GM23338 (cell line): ENCODE data around the gene ZNF514.

Source experiments
- CREB1 ChIP-seq: fragments of 250-450 bp; sonication (Bioruptor Pico); IDR thresholded peaks from 2 replicates; pipeline ENCODE4 v1.5.0; 2020; ENCODE audit warnings: low read depth, mild to moderate bottlenecking, moderate library complexity
- EZH2 ChIP-seq: fragments of 200-600 bp; sonication (generic); IDR thresholded peaks from one replicate; pipeline ENCODE4 v1.8.0; 2017; ENCODE audit warnings: antibody characterized with exemption, mild to moderate bottlenecking, low read depth; ENCODE audit not compliant: unreplicated experiment
- EZH2phosphoT487 ChIP-seq: fragments of 200-600 bp; sonication (generic); IDR thresholded peaks from one replicate; pipeline ENCODE4 v1.8.1; 2018; ENCODE audit warnings: antibody characterized with exemption; ENCODE audit not compliant: unreplicated experiment
- JUNB ChIP-seq: IDR thresholded peaks from one replicate; pipeline ENCODE4 v1.6.1; 2016; ENCODE audit warnings: antibody characterized with exemption; ENCODE audit not compliant: unreplicated experiment
- NANOG ChIP-seq: IDR thresholded peaks from 2 replicates; pipeline ENCODE4 v1.6.1; 2016; ENCODE audit warnings: antibody characterized with exemption, borderline replicate concordance
- POLR2AphosphoS5 ChIP-seq: IDR thresholded peaks from 2 replicates; pipeline ENCODE4 v1.6.1; 2016; ENCODE audit warnings: antibody characterized with exemption, low read depth
- STAT1 ChIP-seq: IDR thresholded peaks from one replicate; pipeline ENCODE4 v1.6.1; 2016; ENCODE audit warnings: antibody characterized with exemption; ENCODE audit not compliant: unreplicated experiment
- ZNF114 ChIP-seq: fragments of 250-450 bp; sonication (Bioruptor Pico); IDR thresholded peaks from 2 replicates; pipeline ENCODE4 v1.5.0; 2020; ENCODE audit warnings: mild to moderate bottlenecking, moderate library complexity
- TF ChIP-seq, protein P1 (sequence below): IDR thresholded peaks from one replicate; pipeline ENCODE4 v1.6.1; 2018; ENCODE audit warnings: antibody characterized with exemption; ENCODE audit not compliant: unreplicated experiment
- TF ChIP-seq, protein P2 (sequence below), 2 experiments: fragments of 200-600 bp in 1 of 2; sonication (generic) in 1 of 2; conservative IDR thresholded peaks; 2 replicates each; pipeline versions ENCODE4 v1.5.1 to v1.6.1; 2016 to 2017; ENCODE audit warnings: antibody characterized with exemption in 2 of 2, low read depth in 2 of 2, mild to moderate bottlenecking in 2 of 2, moderate library complexity in 1 of 2
- TF ChIP-seq, protein P3 (sequence below): IDR thresholded peaks from 2 replicates; pipeline ENCODE4 v1.6.1; 2016; ENCODE audit warnings: antibody characterized with exemption

DNA sequence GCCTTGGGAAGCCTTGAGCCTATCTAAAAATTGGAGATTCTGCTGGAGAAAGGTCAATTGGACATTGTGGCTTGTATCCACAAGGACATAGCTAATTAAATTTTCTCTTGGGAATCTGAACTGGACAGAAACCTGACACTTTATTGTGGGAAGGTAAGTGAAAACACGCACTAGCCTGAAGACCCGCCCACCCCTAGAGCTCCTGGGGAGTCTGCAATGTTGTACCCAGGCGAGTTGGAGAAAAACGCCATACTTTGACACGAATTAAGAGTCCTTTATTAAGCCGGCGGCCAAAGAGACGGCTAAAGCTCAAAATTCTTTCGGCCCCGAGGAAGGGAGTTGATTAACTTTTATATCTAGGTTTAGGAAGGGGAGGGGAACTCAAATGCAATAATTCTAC lies 46.4 kb upstream of the ZNF514 start:
- TF ChIP-seq, protein P1, sequence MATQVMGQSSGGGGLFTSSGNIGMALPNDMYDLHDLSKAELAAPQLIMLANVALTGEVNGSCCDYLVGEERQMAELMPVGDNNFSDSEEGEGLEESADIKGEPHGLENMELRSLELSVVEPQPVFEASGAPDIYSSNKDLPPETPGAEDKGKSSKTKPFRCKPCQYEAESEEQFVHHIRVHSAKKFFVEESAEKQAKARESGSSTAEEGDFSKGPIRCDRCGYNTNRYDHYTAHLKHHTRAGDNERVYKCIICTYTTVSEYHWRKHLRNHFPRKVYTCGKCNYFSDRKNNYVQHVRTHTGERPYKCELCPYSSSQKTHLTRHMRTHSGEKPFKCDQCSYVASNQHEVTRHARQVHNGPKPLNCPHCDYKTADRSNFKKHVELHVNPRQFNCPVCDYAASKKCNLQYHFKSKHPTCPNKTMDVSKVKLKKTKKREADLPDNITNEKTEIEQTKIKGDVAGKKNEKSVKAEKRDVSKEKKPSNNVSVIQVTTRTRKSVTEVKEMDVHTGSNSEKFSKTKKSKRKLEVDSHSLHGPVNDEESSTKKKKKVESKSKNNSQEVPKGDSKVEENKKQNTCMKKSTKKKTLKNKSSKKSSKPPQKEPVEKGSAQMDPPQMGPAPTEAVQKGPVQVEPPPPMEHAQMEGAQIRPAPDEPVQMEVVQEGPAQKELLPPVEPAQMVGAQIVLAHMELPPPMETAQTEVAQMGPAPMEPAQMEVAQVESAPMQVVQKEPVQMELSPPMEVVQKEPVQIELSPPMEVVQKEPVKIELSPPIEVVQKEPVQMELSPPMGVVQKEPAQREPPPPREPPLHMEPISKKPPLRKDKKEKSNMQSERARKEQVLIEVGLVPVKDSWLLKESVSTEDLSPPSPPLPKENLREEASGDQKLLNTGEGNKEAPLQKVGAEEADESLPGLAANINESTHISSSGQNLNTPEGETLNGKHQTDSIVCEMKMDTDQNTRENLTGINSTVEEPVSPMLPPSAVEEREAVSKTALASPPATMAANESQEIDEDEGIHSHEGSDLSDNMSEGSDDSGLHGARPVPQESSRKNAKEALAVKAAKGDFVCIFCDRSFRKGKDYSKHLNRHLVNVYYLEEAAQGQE = no peak
- no peak for TF ChIP-seq EZH2
- TF ChIP-seq, protein P2, sequence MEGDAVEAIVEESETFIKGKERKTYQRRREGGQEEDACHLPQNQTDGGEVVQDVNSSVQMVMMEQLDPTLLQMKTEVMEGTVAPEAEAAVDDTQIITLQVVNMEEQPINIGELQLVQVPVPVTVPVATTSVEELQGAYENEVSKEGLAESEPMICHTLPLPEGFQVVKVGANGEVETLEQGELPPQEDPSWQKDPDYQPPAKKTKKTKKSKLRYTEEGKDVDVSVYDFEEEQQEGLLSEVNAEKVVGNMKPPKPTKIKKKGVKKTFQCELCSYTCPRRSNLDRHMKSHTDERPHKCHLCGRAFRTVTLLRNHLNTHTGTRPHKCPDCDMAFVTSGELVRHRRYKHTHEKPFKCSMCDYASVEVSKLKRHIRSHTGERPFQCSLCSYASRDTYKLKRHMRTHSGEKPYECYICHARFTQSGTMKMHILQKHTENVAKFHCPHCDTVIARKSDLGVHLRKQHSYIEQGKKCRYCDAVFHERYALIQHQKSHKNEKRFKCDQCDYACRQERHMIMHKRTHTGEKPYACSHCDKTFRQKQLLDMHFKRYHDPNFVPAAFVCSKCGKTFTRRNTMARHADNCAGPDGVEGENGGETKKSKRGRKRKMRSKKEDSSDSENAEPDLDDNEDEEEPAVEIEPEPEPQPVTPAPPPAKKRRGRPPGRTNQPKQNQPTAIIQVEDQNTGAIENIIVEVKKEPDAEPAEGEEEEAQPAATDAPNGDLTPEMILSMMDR (conservative IDR thresholded peaks at IDR 0.05; ENCODE audit: low read depth in 2 of 2) = no peak
- no peak for TF ChIP-seq EZH2phosphoT487
- no peak for TF ChIP-seq POLR2AphosphoS5
- no peak for TF ChIP-seq ZNF114
- no peak for TF ChIP-seq NANOG
- TF ChIP-seq CREB1 (CRISPR knock-in tag) = no peak
- no peak for TF ChIP-seq STAT1
- TF ChIP-seq, protein P3, sequence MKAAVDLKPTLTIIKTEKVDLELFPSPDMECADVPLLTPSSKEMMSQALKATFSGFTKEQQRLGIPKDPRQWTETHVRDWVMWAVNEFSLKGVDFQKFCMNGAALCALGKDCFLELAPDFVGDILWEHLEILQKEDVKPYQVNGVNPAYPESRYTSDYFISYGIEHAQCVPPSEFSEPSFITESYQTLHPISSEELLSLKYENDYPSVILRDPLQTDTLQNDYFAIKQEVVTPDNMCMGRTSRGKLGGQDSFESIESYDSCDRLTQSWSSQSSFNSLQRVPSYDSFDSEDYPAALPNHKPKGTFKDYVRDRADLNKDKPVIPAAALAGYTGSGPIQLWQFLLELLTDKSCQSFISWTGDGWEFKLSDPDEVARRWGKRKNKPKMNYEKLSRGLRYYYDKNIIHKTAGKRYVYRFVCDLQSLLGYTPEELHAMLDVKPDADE = no peak
- TF ChIP-seq JUNB = no peak
